Right cardiac atrium (tissue), 5 donors: ENCODE results near the gene AHCTF1. TPM values are rescaled to one million over a fixed set of nuclear protein-coding genes. Genes with fewer than 3 reads are reported as not detected.

ENCODE experiments used
- ATAC-seq, 2 donors: fragments of 200-7000 bp; cut with Tn5 transposase; one replicate each; pipeline versions ENCODE4 v1.8.0 to v1.9.1; 2020; ENCODE audit warnings: moderate library complexity in 2 of 2, mild to moderate bottlenecking in 1 of 2
- DNase-seq, 3 donors: peaks; one replicate each; pipeline ENCODE4 v3.0.0-alpha.2; 2020
- H3K27ac ChIP-seq: one replicate; pipeline ENCODE4 v1.5.1; 2013; ENCODE audit warnings: mild to moderate bottlenecking, low read length, control low read depth, moderate library complexity
- H3K27me3 ChIP-seq: one replicate; pipeline ENCODE4 v1.6.1; 2013; ENCODE audit not compliant: control insufficient read depth, insufficient read depth
- H3K4me1 ChIP-seq: one replicate; pipeline ENCODE4 v1.6.1; 2013; ENCODE audit warnings: low read length; ENCODE audit not compliant: control insufficient read depth, insufficient read depth
- H3K4me3 ChIP-seq: one replicate; pipeline ENCODE4 v1.5.1; 2013; ENCODE audit warnings: low read length, control low read depth
- H3K9me3 ChIP-seq: one replicate; pipeline ENCODE4 v1.6.1; 2013; ENCODE audit warnings: low read length; ENCODE audit not compliant: control insufficient read depth
- WGBS: extraction: QIAGEN DNeasy Blood & Tissue Kit; methylation state at CpG from one replicate; pipeline ENCODE4 v1.1.7; 2013; 5-methylcytosine and 5-hydroxymethylcytosine counted together
- intact Hi-C, 4 donors: fragments of 100-400 bp; cut with DNase I; formaldehyde crosslinking; loops; one replicate each; pipeline versions ENCODE4 v1.11.0 to v1.14.0; 2022 to 2023
- polyA plus RNA-seq: library from polyadenylated mRNA; stranded (reverse); fragments of 200-250 nt; gene quantifications from one replicate; pipeline ENCODE4 v1.2.3, GENCODE V29; 2013
- total RNA-seq, 4 donors: library from RNA; stranded (reverse); fragmentation: NEBNext Ultra II Directional; extraction: Animal tissue kit (Norgen Biotek cat#: 25700); gene quantifications; one replicate each; pipeline ENCODE4 v1.2.1, GENCODE V29; 2021
- donor health status: healthy with polysubstance abuse.
- donor health status: DM: no; HTN: yes; CAD: no.
- donor health status: DM: no; HTN: no; CAD: no.
- donor health status: DM: no; HTN: yes; CAD: no; lungs with severe emphysema.
- donor health status: DM: yes; HTN: yes; CAD: no.

Gene AHCTF1
- total and polyA plus RNA-seq, 5 donors, result 7.8 to 24.3 (median 20.2) TPM

GRCh38 chr1:246797597-246797996 is 134.2 kb downstream of the AHCTF1 start:
- intact Hi-C loops, result no loop called here
- H3K4me1 ChIP-seq, result peaks cover 4% of the 10 kb centered on the region
- H3K27ac ChIP-seq, result no peak overlapping the region
- 88% methylated on average over 11 of the region's 11 CpGs for WGBS
- no peaks in the 10 kb centered on the region for H3K9me3 ChIP-seq
- DNase-seq, result no peak
- H3K27me3 ChIP-seq, result no peaks in the 10 kb centered on the region
- no peak for ATAC-seq
- no peak overlapping the region for H3K4me3 ChIP-seq

GRCh38 chr1:246797157-246797556 is 134.6 kb downstream of the AHCTF1 start:
- intact Hi-C loops, result no loop called here
- no peak for ATAC-seq
- WGBS, result 83% methylated on average over 8 of the region's 8 CpGs
- Histone ChIP-seq H3K4me1 (peaks cover 4% of the 10 kb centered on the region), H3K27me3 (no peaks in the 10 kb centered on the region), H3K27ac (no peak overlapping the region), H3K9me3 (no peaks in the 10 kb centered on the region), H3K4me3 (no peak overlapping the region)
- no peak for DNase-seq

- Histone ChIP-seq H3K27me3 (no peaks in the 10 kb centered on the region), H3K9me3 (no peaks in the 10 kb centered on the region), H3K27ac (no peak overlapping the region), H3K4me3 (no peak overlapping the region), H3K4me1 (peaks cover 4% of the 10 kb centered on the region)
- 91% methylated on average over 30 of the region's 30 CpGs for WGBS
- DNase-seq, result no peak
- intact Hi-C loops, result no loop called here
- ATAC-seq, result no peak
Observed at GRCh38 chr1:246795906-246796694, 135.6 kb downstream of the AHCTF1 start.

- H3K9me3 ChIP-seq, result no peaks in the 10 kb centered on the region
- 59% methylated on average over 27 of the region's 27 CpGs for WGBS
- no peaks in the 10 kb centered on the region for H3K27me3 ChIP-seq
- DNase-seq (peak in 1 of 3 donors; percentile 56), ATAC-seq (peak; percentile 46 to 68)
- peaks cover 4% of the 10 kb centered on the region for H3K4me1 ChIP-seq
- H3K4me3 ChIP-seq, result no peak overlapping the region
- intact Hi-C loops, result no loop called here
- no peak overlapping the region for H3K27ac ChIP-seq
Observed at GRCh38 chr1:246794828-246795671, 136.7 kb downstream of the AHCTF1 start.

- no peak overlapping the region for H3K4me3 ChIP-seq
- WGBS, result 38% methylated on average over 18 of the region's 18 CpGs
- H3K27me3 ChIP-seq, result no peaks in the 10 kb centered on the region
- DNase-seq (no peak), ATAC-seq (peak; percentile 13 to 34)
- H3K27ac ChIP-seq, result no peak overlapping the region
- no peaks in the 10 kb centered on the region for H3K9me3 ChIP-seq
- H3K4me1 ChIP-seq, result peaks cover 4% of the 10 kb centered on the region
- intact Hi-C loops, result no loop called here
Observed at GRCh38 chr1:246794048-246794827, 137.5 kb downstream of the AHCTF1 start.

GRCh38 chr1:246793356-246793896 is 138.3 kb downstream of the AHCTF1 start:
- Histone ChIP-seq H3K4me1 (peaks cover 4% of the 10 kb centered on the region), H3K27ac (no peak overlapping the region), H3K4me3 (no peak overlapping the region), H3K9me3 (no peaks in the 10 kb centered on the region), H3K27me3 (no peaks in the 10 kb centered on the region)
- WGBS, result 31% methylated on average over 6 of the region's 6 CpGs
- ATAC-seq, result no peak
- DNase-seq, result no peak
- intact Hi-C loops, result no loop called here

GRCh38 chr1:246792603-246793002 is 139.1 kb downstream of the AHCTF1 start:
- intact Hi-C loops, result no loop called here
- DNase-seq (no peak), ATAC-seq (no peak)
- Histone ChIP-seq H3K9me3 (no peaks in the 10 kb centered on the region), H3K4me3 (no peak overlapping the region), H3K27me3 (no peaks in the 10 kb centered on the region), H3K27ac (no peak overlapping the region), H3K4me1 (peaks cover 4% of the 10 kb centered on the region)
- 90% methylated on average over 25 of the region's 25 CpGs for WGBS

- DNase-seq (no peak), ATAC-seq (no peak)
- 85% methylated on average over 17 of the region's 17 CpGs for WGBS
- H3K4me1 ChIP-seq, result peaks cover 4% of the 10 kb centered on the region
- H3K4me3 ChIP-seq, result no peak overlapping the region
- H3K27ac ChIP-seq, result no peak overlapping the region
- no peaks in the 10 kb centered on the region for H3K27me3 ChIP-seq
- intact Hi-C loops, result no loop called here
- no peaks in the 10 kb centered on the region for H3K9me3 ChIP-seq
Observed at GRCh38 chr1:246791303-246791918, 140.3 kb downstream of the AHCTF1 start.

- DNase-seq (no peak), ATAC-seq (no peak)
- intact Hi-C loops, result no loop called here
- 95% methylated on average over 19 of the region's 19 CpGs for WGBS
- no peaks in the 10 kb centered on the region for H3K9me3 ChIP-seq
- no peak overlapping the region for H3K4me3 ChIP-seq
- H3K4me1 ChIP-seq, result peaks cover 4% of the 10 kb centered on the region
- no peak overlapping the region for H3K27ac ChIP-seq
- H3K27me3 ChIP-seq, result no peaks in the 10 kb centered on the region
Observed at GRCh38 chr1:246790833-246791232, 140.9 kb downstream of the AHCTF1 start.

- intact Hi-C loops, result no loop called here
- Histone ChIP-seq H3K27ac (no peak overlapping the region), H3K9me3 (no peaks in the 10 kb centered on the region), H3K27me3 (no peaks in the 10 kb centered on the region), H3K4me1 (peaks cover 4% of the 10 kb centered on the region), H3K4me3 (no peak overlapping the region)
- WGBS, result 96% methylated on average over 7 of the region's 7 CpGs
- no peak for ATAC-seq
- no peak for DNase-seq
Observed at GRCh38 chr1:246790364-246790763, 141.4 kb downstream of the AHCTF1 start.
